Panc1 (cell line): ENCODE data around the gene HERC6.

ENCODE experiments used
- CTCF ChIP-seq: fragments of 450-650 bp; IDR thresholded peaks from 2 replicates; pipeline ENCODE4 v1.5.1; 2017; ENCODE audit warnings: mild to moderate bottlenecking
- POLR2AphosphoS5 ChIP-seq: IDR thresholded peaks from 2 replicates; pipeline ENCODE4 v1.6.1; 2012; ENCODE audit warnings: mild to moderate bottlenecking, low read depth, low read length, moderate library complexity
- REST ChIP-seq, 2 experiments: IDR thresholded peaks; 2 replicates each; pipeline ENCODE4 v1.6.1; 2011 to 2012; ENCODE audit warnings: low read depth in 2 of 2, control low read depth in 1 of 2, low read length in 1 of 2, mild to moderate bottlenecking in 1 of 2, moderate library complexity in 1 of 2; ENCODE audit not compliant: insufficient read depth in 1 of 2
- TCF7L2 ChIP-seq: IDR thresholded peaks from 2 replicates; pipeline ENCODE4 v1.6.1; 2011; ENCODE audit warnings: mild to moderate bottlenecking, low read depth, low read length, inconsistent platforms

- TF ChIP-seq POLR2AphosphoS5 (no peak), CTCF (no peak), REST (IDR thresholded peaks at IDR 0.05; ENCODE audit: insufficient read depth in 1 of 2, low read depth in 2 of 2, low read length in 1 of 2) (no peak), TCF7L2 (no peak)
These were observed 18.0 kb downstream of the HERC6 start for GRCh38 chr4:88396681-88397080.
